Gastrocnemius medialis (tissue), 4 donors: Measurements from ENCODE around the gene NR1H4.

ENCODE experiments used
- CTCF ChIP-seq, 5 experiments: fragments of 450-650 bp in 3 of 5; fragments of 200-600 bp in 2 of 5; sonication (generic) in 2 of 5; IDR thresholded peaks in 4 of 5; conservative IDR thresholded peaks in 1 of 5; 1 replicate in 4 of 5; 2 replicates in 1 of 5; pipeline ENCODE4 v1.5.1; 2016 to 2019; ENCODE audit warnings: antibody characterized with exemption in 5 of 5, mild to moderate bottlenecking in 3 of 5, moderate library complexity in 3 of 5
- POLR2A ChIP-seq, 2 donors: fragments of 450-650 bp; IDR thresholded peaks; one replicate each; pipeline ENCODE4 v1.6.1; 2017; ENCODE audit warnings: antibody characterized with exemption in 2 of 2, mild to moderate bottlenecking in 2 of 2, moderate library complexity in 2 of 2

- TF ChIP-seq CTCF (IDR thresholded peaks at IDR 0.05 in 4 of 5, conservative IDR thresholded peaks at IDR 0.05 in 1 of 5) (no peak), POLR2A (IDR thresholded peaks at IDR 0.05) (no peak)
Measured at GRCh38 chr12:100518376-100518775, 44.7 kb downstream of the NR1H4 start.
